MM.1S (cell line): ENCODE data around the gene SDHAF4.

Experiments used
- EZH2 ChIP-seq: fragments of 300-600 bp; sonication (generic); optimal IDR thresholded peaks from 2 replicates; pipeline ENCODE3; 2017; ENCODE audit warnings: low read depth, mild to moderate bottlenecking, antibody characterized with exemption, low read length, mixed read lengths
- EZH2phosphoT487 ChIP-seq: fragments of 300-600 bp; sonication (generic); IDR thresholded peaks from 2 replicates; pipeline ENCODE4 v1.6.1; 2018; ENCODE audit warnings: antibody characterized with exemption, low read length
- TF ChIP-seq, protein P1 (sequence below): fragments of 300-600 bp; sonication (generic); IDR thresholded peaks from 2 replicates; pipeline ENCODE4 v1.5.1; 2016; ENCODE audit warnings: antibody characterized with exemption, low read length, mixed read lengths

DNA sequence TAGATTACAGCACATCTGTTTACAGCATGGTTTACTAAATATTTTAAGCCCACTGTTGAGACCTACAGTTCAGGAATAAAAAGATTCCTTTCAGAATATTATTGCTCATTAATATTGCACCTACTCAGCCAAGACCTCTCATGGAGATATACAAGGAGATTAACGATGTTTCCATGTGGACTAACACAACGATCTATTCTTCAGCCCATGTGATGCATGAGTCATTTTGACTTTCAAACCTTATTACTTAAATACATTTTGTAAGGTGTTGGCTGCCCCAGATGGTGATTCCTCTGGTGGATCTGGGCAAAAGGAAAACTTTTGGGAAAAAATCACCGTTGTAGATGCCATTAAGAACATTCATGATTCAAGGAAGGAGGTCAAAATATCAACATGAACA is 48.0 kb upstream of the SDHAF4 start:
- TF ChIP-seq, protein P1, sequence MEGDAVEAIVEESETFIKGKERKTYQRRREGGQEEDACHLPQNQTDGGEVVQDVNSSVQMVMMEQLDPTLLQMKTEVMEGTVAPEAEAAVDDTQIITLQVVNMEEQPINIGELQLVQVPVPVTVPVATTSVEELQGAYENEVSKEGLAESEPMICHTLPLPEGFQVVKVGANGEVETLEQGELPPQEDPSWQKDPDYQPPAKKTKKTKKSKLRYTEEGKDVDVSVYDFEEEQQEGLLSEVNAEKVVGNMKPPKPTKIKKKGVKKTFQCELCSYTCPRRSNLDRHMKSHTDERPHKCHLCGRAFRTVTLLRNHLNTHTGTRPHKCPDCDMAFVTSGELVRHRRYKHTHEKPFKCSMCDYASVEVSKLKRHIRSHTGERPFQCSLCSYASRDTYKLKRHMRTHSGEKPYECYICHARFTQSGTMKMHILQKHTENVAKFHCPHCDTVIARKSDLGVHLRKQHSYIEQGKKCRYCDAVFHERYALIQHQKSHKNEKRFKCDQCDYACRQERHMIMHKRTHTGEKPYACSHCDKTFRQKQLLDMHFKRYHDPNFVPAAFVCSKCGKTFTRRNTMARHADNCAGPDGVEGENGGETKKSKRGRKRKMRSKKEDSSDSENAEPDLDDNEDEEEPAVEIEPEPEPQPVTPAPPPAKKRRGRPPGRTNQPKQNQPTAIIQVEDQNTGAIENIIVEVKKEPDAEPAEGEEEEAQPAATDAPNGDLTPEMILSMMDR: no peak
- no peak for TF ChIP-seq EZH2phosphoT487
- TF ChIP-seq EZH2: no peak
